KMS-11 (cell line): ENCODE data around the gene CRADD.

ENCODE experiments used
- H2AFZ ChIP-seq: fragments of 200-600 bp; sonication (generic); 2 replicates; pipeline ENCODE4 v1.6.1; 2016; ENCODE audit warnings: antibody characterized with exemption, mixed run types, low read depth
- H3K27ac ChIP-seq: fragments of 200-600 bp; sonication (generic); 2 replicates; pipeline ENCODE4 v1.6.1; 2016; ENCODE audit warnings: mild to moderate bottlenecking, mixed run types
- H3K27me3 ChIP-seq: fragments of 200-600 bp; sonication (generic); 2 replicates; pipeline ENCODE4 v1.6.1; 2017; ENCODE audit warnings: mild to moderate bottlenecking, low read depth, mixed run types, moderate library complexity; ENCODE audit not compliant: insufficient read depth
- H3K36me3 ChIP-seq: fragments of 200-600 bp; sonication (generic); 2 replicates; pipeline ENCODE4 v1.6.1; 2017; ENCODE audit warnings: mild to moderate bottlenecking, mixed run types; ENCODE audit not compliant: insufficient read depth
- H3K4me1 ChIP-seq: fragments of 200-600 bp; sonication (generic); 2 replicates; pipeline ENCODE4 v1.6.1; 2016; ENCODE audit warnings: mild to moderate bottlenecking, low read depth, mixed run types; ENCODE audit not compliant: poor library complexity, severe bottlenecking
- H3K4me2 ChIP-seq: fragments of 200-600 bp; sonication (generic); 2 replicates; pipeline ENCODE4 v1.7.0; 2016; ENCODE audit warnings: mild to moderate bottlenecking, mixed run types
- H3K4me3 ChIP-seq: fragments of 200-600 bp; sonication (generic); IDR thresholded peaks from 2 replicates; pipeline ENCODE4 v1.6.1; 2017; ENCODE audit warnings: low read depth, low read length, mixed read lengths; ENCODE audit not compliant: insufficient read depth
- H3K79me2 ChIP-seq: fragments of 200-600 bp; sonication (generic); 2 replicates; pipeline ENCODE4 v1.6.1; 2016; ENCODE audit warnings: low read depth, mixed run types; ENCODE audit not compliant: insufficient read depth
- H3K9ac ChIP-seq: fragments of 200-600 bp; sonication (generic); 2 replicates; pipeline ENCODE4 v1.6.1; 2016; ENCODE audit warnings: mild to moderate bottlenecking, mixed run types
- H4K20me1 ChIP-seq: fragments of 200-600 bp; sonication (generic); 2 replicates; pipeline ENCODE4 v1.6.1; 2016; ENCODE audit warnings: mild to moderate bottlenecking, mixed run types; ENCODE audit not compliant: insufficient read depth
- TF ChIP-seq, protein P1 (sequence below): fragments of 200-600 bp; sonication (generic); conservative IDR thresholded peaks from 2 replicates; pipeline ENCODE4 v1.6.1; 2017; ENCODE audit warnings: low read depth, mild to moderate bottlenecking, antibody characterized with exemption, low read length, moderate library complexity, mixed read lengths

Gene CRADD

DNA sequence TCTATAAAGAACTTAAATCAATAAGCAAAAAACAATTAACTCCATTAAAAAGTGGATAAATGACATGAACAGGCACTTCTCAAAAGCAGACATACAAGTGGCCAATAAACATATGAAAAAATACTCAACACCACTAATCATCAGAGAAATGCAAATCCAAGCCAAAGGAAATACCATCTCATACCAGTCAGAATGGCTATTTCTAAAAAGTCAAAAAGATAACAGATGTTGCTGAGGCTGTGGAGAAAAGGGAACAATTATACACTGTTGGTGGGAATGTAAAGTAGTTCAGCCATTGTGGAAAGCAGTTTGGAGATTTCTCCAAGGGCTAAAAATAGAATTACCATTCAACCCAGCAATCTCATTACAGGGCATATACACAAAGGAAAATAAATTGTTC lies 236.7 kb downstream of the CRADD start:
- Histone ChIP-seq H3K27ac (no peak overlapping the region), H4K20me1 (no peaks in the 10 kb centered on the region), H2AFZ (no peak overlapping the region), H3K27me3 (no peaks in the 10 kb centered on the region), H3K79me2 (no peaks in the 10 kb centered on the region), H3K4me1 (no peaks in the 10 kb centered on the region), H3K36me3 (no peaks in the 10 kb centered on the region), H3K9ac (no peak overlapping the region), H3K4me2 (no peak overlapping the region), H3K4me3 (no peak overlapping the region)
- TF ChIP-seq, protein P1, sequence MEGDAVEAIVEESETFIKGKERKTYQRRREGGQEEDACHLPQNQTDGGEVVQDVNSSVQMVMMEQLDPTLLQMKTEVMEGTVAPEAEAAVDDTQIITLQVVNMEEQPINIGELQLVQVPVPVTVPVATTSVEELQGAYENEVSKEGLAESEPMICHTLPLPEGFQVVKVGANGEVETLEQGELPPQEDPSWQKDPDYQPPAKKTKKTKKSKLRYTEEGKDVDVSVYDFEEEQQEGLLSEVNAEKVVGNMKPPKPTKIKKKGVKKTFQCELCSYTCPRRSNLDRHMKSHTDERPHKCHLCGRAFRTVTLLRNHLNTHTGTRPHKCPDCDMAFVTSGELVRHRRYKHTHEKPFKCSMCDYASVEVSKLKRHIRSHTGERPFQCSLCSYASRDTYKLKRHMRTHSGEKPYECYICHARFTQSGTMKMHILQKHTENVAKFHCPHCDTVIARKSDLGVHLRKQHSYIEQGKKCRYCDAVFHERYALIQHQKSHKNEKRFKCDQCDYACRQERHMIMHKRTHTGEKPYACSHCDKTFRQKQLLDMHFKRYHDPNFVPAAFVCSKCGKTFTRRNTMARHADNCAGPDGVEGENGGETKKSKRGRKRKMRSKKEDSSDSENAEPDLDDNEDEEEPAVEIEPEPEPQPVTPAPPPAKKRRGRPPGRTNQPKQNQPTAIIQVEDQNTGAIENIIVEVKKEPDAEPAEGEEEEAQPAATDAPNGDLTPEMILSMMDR, result no peak

DNA sequence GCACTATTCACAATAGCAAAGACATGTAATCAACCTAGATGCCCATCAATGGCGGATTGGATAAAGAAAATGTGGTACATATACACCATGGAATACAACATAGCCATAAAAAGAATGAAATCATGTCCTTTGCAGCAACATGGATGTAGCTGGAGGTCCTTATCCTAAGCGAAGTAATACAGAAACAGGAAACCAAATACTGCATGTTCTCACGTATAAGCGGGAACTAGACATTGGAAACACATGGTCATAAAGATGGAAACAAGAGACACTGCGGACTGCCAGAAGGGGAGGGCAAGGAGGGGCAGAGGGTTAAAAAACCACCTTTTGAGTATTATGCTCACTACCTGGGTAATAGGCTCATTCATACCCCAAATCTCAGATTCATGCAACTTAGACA lies 237.1 kb downstream of the CRADD start:
- Histone ChIP-seq H3K9ac (no peak overlapping the region), H2AFZ (no peak overlapping the region), H3K27ac (no peak overlapping the region), H3K4me2 (no peak overlapping the region), H4K20me1 (no peaks in the 10 kb centered on the region), H3K4me1 (no peaks in the 10 kb centered on the region), H3K36me3 (no peaks in the 10 kb centered on the region), H3K27me3 (no peaks in the 10 kb centered on the region), H3K79me2 (no peaks in the 10 kb centered on the region), H3K4me3 (no peak overlapping the region)
- TF ChIP-seq, protein P1, result no peak

DNA sequence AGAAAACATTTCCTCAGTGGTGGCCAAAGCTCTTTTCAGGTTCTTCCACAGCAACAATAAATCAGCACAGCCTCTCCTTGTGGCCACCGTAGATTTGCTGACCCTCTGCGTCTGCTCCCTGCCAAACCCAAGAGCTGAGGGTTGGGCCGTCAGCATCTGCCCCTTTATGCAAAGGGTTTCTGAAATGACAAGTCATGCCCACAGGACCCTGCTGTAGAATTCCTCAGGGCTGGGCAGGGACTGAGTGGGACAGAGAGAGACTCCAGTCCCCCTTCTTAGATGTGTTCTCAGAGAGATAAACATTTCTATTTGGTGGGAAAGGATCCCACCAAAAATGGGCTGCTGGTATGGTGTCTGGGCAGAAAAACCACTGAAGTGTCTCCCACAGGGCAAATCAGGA lies 238.2 kb downstream of the CRADD start:
- H3K9ac ChIP-seq, result no peak overlapping the region
- no peak overlapping the region for H3K27ac ChIP-seq
- no peak overlapping the region for H2AFZ ChIP-seq
- H3K79me2 ChIP-seq, result no peaks in the 10 kb centered on the region
- H3K4me2 ChIP-seq, result no peak overlapping the region
- H3K36me3 ChIP-seq, result no peaks in the 10 kb centered on the region
- no peaks in the 10 kb centered on the region for H3K27me3 ChIP-seq
- H3K4me3 ChIP-seq, result no peak overlapping the region
- TF ChIP-seq, protein P1, result no peak
- no peaks in the 10 kb centered on the region for H4K20me1 ChIP-seq
- no peaks in the 10 kb centered on the region for H3K4me1 ChIP-seq

DNA sequence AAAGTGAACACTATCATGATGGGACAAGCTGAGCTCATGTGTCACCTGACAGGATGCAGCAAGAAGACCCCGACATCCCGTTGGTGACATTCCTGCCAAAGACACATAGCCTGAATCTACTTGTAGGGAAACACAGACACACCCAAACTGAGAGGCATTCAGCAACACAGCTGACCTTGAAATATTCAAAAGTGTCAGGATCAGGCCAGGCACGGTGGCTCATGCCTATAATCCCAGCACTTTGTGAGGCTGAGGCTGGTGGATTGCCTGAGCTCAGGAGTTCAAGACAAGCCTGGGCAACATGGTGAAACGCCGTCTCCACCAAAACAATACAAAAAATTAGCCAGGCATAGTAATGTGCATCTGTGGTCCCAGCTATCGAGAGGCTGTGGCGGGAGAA lies 239.2 kb downstream of the CRADD start:
- Histone ChIP-seq H3K4me1 (no peaks in the 10 kb centered on the region), H3K27ac (no peak overlapping the region)

More for the DNA sequence above, 239.2 kb downstream of the CRADD start:
- H4K20me1 ChIP-seq, result no peaks in the 10 kb centered on the region
- H3K9ac ChIP-seq, result no peak overlapping the region
- no peak overlapping the region for H3K4me3 ChIP-seq
- no peaks in the 10 kb centered on the region for H3K36me3 ChIP-seq
- TF ChIP-seq, protein P1, result no peak
- H2AFZ ChIP-seq, result no peak overlapping the region; the same call in 1 of the 2 replicates
- H3K27me3 ChIP-seq, result no peaks in the 10 kb centered on the region
- H3K4me2 ChIP-seq, result no peak overlapping the region
- H3K79me2 ChIP-seq, result no peaks in the 10 kb centered on the region
